ENCODE data around the gene WWOX. TPM values are rescaled to one million over a fixed set of nuclear protein-coding genes. Genes with fewer than 3 reads are reported as not detected.
"Not testable (repeated sequence)": the region's sequence is repeated elsewhere in the genome, so short reads cannot be mapped to it uniquely, and the experiment has no call there.

WWOX gene
- total RNA-seq, 1 experiment from 2014 or later = 35.6 TPM

GRCh38 chr16:79218351-79218750 lies 1118.9 kb downstream of the WWOX start:
- intact Hi-C loops (cut with micrococcal nuclease; ENCODE audit: unreplicated experiment) = no loop called here
- Histone ChIP-seq H3K4me3 (no peak overlapping the region), H2AFZ (no peak overlapping the region), H3K4me1 (replicated peaks; ENCODE audit: insufficient read depth) (no peaks in the 10 kb centered on the region), H4K20me1 (ENCODE audit: insufficient read depth) (no peaks in the 10 kb centered on the region), H3K9me2 (ENCODE audit: insufficient read depth) (no peaks in the 10 kb centered on the region; the same call in 1 of the 2 replicates), H3K9me3 (ENCODE audit: insufficient read depth, low read depth) (peaks cover 6% of the 10 kb centered on the region; the same call in 1 of the 2 replicates), H3K36me3 (ENCODE audit: low read depth) (no peaks in the 10 kb centered on the region), H3F3A (ENCODE audit: insufficient read depth, low read depth) (no peaks in the 10 kb centered on the region), H3K4me2 (no peak overlapping the region), H3K79me2 (ENCODE audit: low read depth) (no peaks in the 10 kb centered on the region), H3K27me3 (ENCODE audit: insufficient read depth, low read depth) (peaks cover 14% of the 10 kb centered on the region), H3K27ac (no peak overlapping the region)
- ChIA-PET POLR2A (ENCODE audit: unreplicated experiment) (no interaction called here), CTCF (interaction anchor here (0.6 kb wide), 1 partner anchor 1579 kb away, joined by 13 read pairs; no protein-coding TSS in a partner anchor)
- no peak for DNase-seq
- TF ChIP-seq EZH2 (IDR thresholded peaks at IDR 0.05; ENCODE audit: low read depth) (no peak), CTCF (conservative IDR thresholded peaks at IDR 0.05) (no peak)
- BruUV-seq (replicated peaks) = no TSS peak

GRCh38 chr16:79225994-79226393 lies 1126.5 kb downstream of the WWOX start:
- BruUV-seq (replicated peaks); CTCF ChIA-PET; POLR2A ChIA-PET (ENCODE audit: unreplicated experiment): not testable (repeated sequence)

GRCh38 chr16:79229361-79229760 lies 1129.9 kb downstream of the WWOX start:
- no TSS peak for BruUV-seq (replicated peaks)
- H3K4me3 ChIP-seq = no peak overlapping the region
- CTCF ChIA-PET = no interaction called here
- H3K4me2 ChIP-seq = no peak overlapping the region
- no peak overlapping the region for H3K27ac ChIP-seq
- H3K79me2 ChIP-seq (ENCODE audit: low read depth) = no peaks in the 10 kb centered on the region
- POLR2A ChIA-PET (ENCODE audit: unreplicated experiment) = no interaction called here
- TF ChIP-seq EZH2 (IDR thresholded peaks at IDR 0.05; ENCODE audit: low read depth) (no peak), CTCF (conservative IDR thresholded peaks at IDR 0.05) (no peak)
- H3K4me1 ChIP-seq (replicated peaks; ENCODE audit: insufficient read depth) = no peaks in the 10 kb centered on the region
- H3F3A ChIP-seq (ENCODE audit: insufficient read depth, low read depth) = no peaks in the 10 kb centered on the region
- peaks cover 73% of the 10 kb centered on the region for H3K27me3 ChIP-seq (ENCODE audit: insufficient read depth, low read depth)
- intact Hi-C loops (cut with micrococcal nuclease; ENCODE audit: unreplicated experiment) = no loop called here
- H2AFZ ChIP-seq = no peak overlapping the region
- H3K36me3 ChIP-seq (ENCODE audit: low read depth) = no peaks in the 10 kb centered on the region
- no peaks in the 10 kb centered on the region for H3K9me3 ChIP-seq (ENCODE audit: insufficient read depth, low read depth)
- no peak for DNase-seq
- no peaks in the 10 kb centered on the region for H3K9me2 ChIP-seq (ENCODE audit: insufficient read depth)
- H4K20me1 ChIP-seq (ENCODE audit: insufficient read depth) = no peaks in the 10 kb centered on the region

More at GRCh38 chr16:79225994-79226393, 1126.5 kb downstream of the WWOX start:
- H3K36me3 ChIP-seq (ENCODE audit: low read depth); H3K4me3 ChIP-seq; H3K9me2 ChIP-seq (ENCODE audit: insufficient read depth); H4K20me1 ChIP-seq (ENCODE audit: insufficient read depth); H3K27ac ChIP-seq; DNase-seq; H3F3A ChIP-seq (ENCODE audit: insufficient read depth, low read depth); H3K4me2 ChIP-seq; H3K9me3 ChIP-seq (ENCODE audit: insufficient read depth, low read depth); intact Hi-C loops (cut with micrococcal nuclease; ENCODE audit: unreplicated experiment); H3K4me1 ChIP-seq (replicated peaks; ENCODE audit: insufficient read depth); H2AFZ ChIP-seq; H3K79me2 ChIP-seq (ENCODE audit: low read depth): not testable (repeated sequence)
- peaks cover 49% of the 10 kb centered on the region for H3K27me3 ChIP-seq (ENCODE audit: insufficient read depth, low read depth)

GRCh38 chr16:79245700-79246099 lies 1146.2 kb downstream of the WWOX start:
- H3F3A ChIP-seq (ENCODE audit: insufficient read depth, low read depth); intact Hi-C loops (cut with micrococcal nuclease; ENCODE audit: unreplicated experiment); H3K79me2 ChIP-seq (ENCODE audit: low read depth); DNase-seq; H3K9me2 ChIP-seq (ENCODE audit: insufficient read depth); H3K4me1 ChIP-seq (replicated peaks; ENCODE audit: insufficient read depth); H4K20me1 ChIP-seq (ENCODE audit: insufficient read depth); H3K27ac ChIP-seq; H3K4me2 ChIP-seq; H2AFZ ChIP-seq; CTCF ChIA-PET; BruUV-seq (replicated peaks); H3K4me3 ChIP-seq; H3K9me3 ChIP-seq (ENCODE audit: insufficient read depth, low read depth); H3K36me3 ChIP-seq (ENCODE audit: low read depth); POLR2A ChIA-PET (ENCODE audit: unreplicated experiment): not testable (repeated sequence)
- peaks cover 41% of the 10 kb centered on the region for H3K27me3 ChIP-seq (ENCODE audit: insufficient read depth, low read depth)

Data from PC-9 (cell line).